HG03060 (cell line): ENCODE data around the gene KIZ.
"Not testable (repeated sequence)": the region's sequence is repeated elsewhere in the genome, so short reads cannot be mapped to it uniquely, and the experiment has no call there.

Experiments used
- ATAC-seq: cut with Tn5 transposase; IDR thresholded peaks from one replicate; pipeline ENCODE4 v1.9.1; 2021; ENCODE audit warnings: low read depth, moderate number of reproducible peaks; ENCODE audit not compliant: unreplicated experiment

The KIZ gene

DNA sequence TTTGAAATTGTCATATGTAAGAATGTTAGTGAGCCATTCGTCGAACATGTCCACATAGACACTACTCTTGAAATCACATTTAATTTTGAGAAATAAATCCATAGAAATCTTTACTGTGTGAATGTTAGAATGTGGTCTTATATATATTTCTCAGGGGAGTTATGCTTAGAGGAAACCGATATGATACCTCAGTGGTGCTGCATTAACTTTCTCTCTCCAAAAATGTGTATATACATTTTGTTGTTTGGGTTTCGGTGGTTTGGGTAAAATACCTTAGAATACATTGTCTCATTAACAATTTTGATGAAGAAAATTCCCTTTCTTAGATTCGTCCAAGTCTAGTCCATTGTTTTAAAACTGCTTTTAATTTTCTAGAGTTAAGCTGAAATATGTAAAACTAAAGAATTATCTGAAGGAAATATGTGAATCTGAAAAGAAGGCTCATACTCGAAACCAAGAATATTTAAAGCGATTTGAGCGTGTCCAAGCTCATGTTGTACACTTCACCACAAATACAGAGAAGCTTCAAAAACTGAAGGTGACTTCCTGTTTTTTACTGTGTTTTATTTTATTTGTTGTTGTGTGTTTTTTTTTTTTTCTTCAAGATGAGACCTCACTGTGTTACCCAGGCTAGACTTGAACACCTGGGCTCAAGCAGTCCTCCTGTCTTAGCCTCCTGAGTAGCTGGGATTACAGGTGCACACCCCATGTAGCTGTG lies 10.3 kb downstream of the KIZ start:
- no peak for ATAC-seq

- ATAC-seq = no peak
These were observed 11.2 kb downstream of the KIZ start for GRCh38 chr20:21137078-21137477.

- no peak for ATAC-seq
These were observed 14.1 kb downstream of the KIZ start for GRCh38 chr20:21139881-21140566.

GRCh38 chr20:21141825-21142224 lies 15.9 kb downstream of the KIZ start:
- ATAC-seq = no peak

DNA sequence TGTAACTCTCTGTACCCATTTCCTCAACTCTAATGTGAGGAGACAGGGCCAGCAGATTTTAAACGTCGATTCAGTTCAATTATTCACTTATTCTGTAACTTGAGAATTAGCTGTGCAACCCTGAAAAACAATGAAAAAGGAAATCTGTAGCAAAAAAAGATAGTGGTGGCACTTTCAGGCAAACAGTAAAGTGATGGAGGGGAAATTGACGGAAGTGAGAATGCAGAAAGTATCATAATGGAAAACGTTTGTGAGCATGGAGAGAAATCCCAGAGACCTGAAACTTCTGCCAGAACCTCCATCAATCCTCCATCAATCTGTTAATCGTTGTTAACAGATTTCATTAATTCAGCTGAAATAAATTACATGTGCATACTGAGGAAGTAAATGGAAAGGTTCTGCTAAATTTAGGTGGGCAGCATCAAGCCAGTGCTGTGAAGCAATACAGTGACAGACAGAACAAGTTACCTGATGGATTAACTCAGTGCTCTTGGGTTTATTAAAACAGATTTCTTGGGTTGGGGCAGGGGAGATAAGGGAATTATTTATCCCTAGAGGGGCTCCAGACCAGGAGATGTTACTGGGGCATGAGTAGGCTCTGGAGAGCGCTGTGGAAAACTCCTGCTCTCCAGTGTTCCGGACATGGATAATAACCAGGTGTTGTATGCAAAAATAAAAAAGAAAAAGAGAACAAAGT lies 17.5 kb downstream of the KIZ start:
- ATAC-seq = no peak

GRCh38 chr20:21145424-21145823 lies 19.5 kb downstream of the KIZ start:
- ATAC-seq = no peak

- no peak for ATAC-seq
These were observed 20.3 kb downstream of the KIZ start for GRCh38 chr20:21146215-21146614.

DNA sequence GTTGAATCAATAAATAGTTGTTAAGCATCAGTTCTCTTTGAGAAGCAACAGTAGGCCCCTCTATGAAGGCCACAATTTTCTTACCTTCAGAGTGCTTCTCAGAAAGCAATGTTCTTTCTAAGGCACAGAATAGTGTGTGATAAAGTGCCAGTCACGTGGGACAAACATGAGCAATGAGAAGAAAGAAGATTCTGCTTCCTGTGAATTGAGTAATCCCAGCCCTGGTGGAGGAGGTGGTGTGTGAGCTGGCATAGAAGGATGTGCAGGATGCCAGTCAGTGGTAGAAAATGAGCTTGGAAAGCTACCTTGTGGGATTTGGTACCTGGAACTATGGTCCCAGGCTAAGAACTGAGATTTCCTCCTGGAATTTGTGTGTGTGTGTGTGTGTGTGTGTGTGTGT lies 21.7 kb downstream of the KIZ start:
- no peak for ATAC-seq

- no peak for ATAC-seq
These were observed 23.5 kb downstream of the KIZ start for GRCh38 chr20:21149344-21149743.

DNA sequence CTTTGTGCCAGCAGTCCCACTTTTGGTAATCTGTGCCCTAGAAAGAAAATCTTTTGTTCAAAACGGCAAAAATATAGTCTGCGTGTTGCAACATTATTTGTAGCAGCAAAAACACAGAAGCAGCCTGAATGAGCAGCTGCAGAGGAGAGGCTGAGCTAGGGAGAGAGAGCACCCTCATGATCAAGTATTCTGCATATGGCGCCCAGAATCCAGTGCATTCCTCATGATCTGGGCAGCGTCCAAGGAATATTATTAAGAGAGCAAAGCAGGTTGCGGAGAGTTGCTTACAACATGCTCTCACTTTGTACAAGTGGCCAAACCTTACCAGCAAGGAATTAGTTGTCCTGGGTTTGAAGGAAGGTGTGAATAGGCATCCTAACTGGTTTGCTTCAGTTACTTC lies 25.9 kb downstream of the KIZ start:
- ATAC-seq = no peak

- no peak for ATAC-seq
These were observed 28.8 kb downstream of the KIZ start for GRCh38 chr20:21154692-21155091.

GRCh38 chr20:21155268-21155667 lies 29.4 kb downstream of the KIZ start:
- no peak for ATAC-seq

DNA sequence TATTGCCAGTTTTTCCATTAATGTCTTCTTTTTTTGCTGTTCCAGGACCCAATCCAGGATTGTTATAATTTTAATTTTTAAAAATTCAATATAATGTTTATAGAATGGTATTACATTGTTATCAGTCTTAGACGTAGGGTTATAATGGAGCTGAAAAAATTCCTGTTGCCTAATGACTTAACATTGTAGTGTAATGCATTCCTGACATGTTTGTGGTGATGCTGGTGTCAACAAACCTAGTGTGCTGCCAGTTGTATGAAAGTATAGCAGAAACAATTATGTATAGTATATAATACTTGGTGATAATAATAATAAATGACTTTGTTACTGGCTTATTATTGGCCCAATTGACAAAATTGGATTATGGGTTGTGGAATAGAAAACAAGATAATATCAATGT lies 30.4 kb downstream of the KIZ start:
- ATAC-seq = no peak

- no peak for ATAC-seq
These were observed 31.1 kb downstream of the KIZ start for GRCh38 chr20:21157006-21157405.

GRCh38 chr20:21159658-21160380 lies 33.9 kb downstream of the KIZ start:
- ATAC-seq = no peak

GRCh38 chr20:21161926-21162325 lies 36.0 kb downstream of the KIZ start:
- no peak for ATAC-seq

GRCh38 chr20:21162631-21163030 lies 36.7 kb downstream of the KIZ start:
- ATAC-seq = no peak

- ATAC-seq = no peak
These were observed 40.9 kb downstream of the KIZ start for GRCh38 chr20:21166801-21167200.

DNA sequence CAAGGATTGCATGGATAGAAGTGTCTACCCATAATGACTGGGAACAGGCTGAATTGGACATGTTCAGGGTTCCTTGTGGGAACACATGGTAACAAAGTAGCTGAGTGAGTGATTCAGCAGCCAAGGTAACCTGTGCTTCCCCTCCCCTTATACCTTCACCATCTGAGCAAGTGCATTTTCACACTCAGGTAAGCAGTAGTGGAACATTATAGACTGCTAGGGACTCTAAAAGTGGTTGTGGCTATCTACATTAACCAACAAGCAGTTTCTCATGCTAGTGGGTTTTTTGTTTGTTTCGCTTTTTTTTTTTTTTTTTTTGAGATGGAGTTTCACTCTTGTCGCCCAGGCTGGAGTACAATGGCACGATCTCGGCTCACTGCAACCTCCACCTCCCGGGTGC lies 41.4 kb downstream of the KIZ start:
- no peak for ATAC-seq

GRCh38 chr20:21168061-21168460 lies 42.2 kb downstream of the KIZ start:
- not testable (repeated sequence) for ATAC-seq

DNA sequence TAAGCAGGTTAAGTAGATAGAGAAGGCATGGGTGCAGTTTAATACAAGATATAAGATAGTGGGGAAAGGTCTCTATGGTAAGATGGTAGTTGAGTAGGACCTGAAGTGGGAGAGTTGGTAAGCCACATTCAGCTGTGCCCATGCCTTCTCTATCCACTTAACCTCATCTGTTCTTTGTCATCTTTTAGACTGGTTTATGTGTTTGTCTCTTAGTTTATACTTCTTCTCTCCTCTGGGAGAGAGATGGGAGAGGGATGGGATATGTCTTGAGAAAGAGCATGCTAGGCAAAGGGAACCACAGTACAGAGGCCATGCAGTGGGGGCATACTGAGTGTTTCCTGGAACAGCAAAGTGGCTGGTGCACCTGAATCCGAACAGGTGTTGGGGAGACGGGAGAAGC lies 46.7 kb downstream of the KIZ start:
- ATAC-seq = no peak
